ENCODE measurements around the gene MYBPC2. TPM values are rescaled to one million over a fixed set of nuclear protein-coding genes. Genes with fewer than 3 reads are reported as not detected.
A peak's percentile ranks its signal among the peaks of the same experiment; 100 is the strongest.
"Not testable (repeated sequence)": the region's sequence is repeated elsewhere in the genome, so short reads cannot be mapped to it uniquely, and the experiment has no call there.

MYBPC2 gene
- polyA plus RNA-seq, 5 donors = 0.08 to 2.9 (median 0.36) TPM

DNA sequence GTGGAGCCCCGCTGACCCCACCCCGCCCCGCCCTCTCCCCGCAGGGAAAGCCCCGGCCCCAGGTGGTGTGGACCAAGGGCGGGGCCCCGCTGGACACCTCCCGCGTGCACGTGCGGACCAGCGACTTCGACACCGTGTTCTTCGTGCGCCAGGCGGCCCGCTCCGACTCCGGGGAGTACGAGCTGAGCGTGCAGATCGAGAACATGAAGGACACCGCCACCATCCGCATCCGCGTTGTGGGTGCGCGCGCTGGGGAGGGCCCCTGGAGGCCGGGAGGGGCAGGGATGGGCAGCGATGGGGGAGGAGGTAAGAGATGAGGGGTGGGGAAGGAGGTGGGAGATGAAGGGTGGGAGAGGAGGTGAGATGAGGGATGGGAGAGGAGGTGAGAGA lies 26.4 kb downstream of the MYBPC2 start:
- DNase-seq = no peak

DNA sequence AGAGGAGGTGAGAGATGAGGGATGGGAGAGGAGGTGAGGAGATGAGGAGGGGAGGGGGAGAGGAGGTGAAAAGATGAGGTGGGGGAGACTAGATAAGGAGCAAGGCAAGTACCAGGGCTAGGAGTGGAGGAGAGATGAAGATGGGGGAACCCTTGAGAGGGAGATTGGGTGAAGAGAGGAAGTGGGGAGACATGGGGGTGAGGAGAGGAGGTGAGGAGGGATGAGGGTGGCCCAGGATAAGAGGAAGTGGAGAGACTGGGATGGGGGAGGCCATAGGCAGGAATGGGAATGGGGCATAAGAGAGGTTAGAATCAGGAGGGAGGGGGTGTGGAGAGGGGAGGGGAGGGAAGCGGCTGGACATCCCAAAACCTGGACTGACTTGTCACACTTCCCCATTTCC lies 26.9 kb downstream of the MYBPC2 start:
- DNase-seq = no peak

DNA sequence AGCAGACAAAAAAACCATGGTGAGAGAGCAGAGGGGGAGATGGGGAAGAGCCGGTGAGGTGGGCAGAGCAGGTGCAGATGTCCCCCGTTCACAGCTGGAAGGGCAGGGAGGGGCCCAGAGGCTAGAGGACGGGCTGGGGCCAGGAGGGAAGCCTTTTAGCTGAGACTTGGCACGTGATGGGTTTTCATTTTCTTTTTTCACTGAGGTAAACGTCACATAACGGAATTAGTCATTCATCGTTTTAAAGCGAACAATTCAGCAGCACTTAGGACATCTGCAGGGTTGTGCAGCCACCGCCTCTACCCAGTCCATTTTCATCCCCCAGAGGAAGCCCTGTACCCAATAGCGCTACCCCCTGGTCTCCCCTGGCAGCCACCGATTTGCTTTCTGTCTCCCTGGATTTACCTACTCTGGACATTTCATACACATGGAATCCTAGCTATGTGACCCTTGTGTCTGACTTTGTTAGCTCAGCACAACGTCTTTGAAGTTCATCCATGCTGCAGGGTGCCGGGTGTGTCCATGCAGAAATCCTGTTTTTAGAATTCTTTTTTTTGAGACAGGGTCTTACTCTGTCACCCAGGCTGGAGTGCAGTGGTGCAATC lies 27.6 kb downstream of the MYBPC2 start:
- DNase-seq = no peak

DNA sequence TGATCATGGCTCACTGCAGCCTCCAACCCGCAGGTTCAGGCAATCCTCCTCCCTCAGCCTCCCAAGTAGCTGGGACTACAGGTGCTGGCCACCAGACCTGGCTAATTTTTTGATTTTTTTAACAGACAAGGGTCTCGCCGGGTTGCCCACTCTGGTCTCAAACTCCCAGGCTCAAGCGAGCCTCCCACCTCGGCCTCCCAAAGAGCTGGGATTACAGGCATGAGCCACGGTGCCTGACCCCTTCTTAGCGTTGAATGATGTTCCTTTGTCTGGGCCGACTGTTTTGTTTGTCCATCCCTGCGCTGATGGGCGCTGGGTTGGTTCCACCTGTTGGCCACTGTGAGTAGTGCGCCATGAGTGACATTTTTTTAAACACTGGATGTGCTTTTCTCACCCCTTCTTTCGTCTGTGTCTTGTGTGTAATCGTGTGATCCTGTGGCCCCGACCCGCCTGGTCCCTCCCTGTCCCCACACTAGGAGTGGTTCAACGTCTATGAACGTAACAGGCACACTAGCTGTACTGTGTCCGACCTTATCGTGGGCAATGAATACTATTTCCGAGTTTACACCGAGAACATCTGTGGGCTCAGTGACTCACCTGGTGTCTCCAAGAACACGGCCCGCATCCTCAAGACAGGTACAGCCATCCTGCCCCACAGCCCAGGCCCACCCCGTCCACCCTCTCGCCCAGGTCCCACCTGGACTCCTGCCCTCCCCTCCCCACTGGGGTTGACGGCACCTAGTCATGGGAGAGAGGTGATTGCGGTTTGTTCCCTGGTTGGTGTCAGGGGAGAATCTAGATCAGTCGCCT lies 28.6 kb downstream of the MYBPC2 start:
- peak; percentile 35 to 46 for DNase-seq

DNA sequence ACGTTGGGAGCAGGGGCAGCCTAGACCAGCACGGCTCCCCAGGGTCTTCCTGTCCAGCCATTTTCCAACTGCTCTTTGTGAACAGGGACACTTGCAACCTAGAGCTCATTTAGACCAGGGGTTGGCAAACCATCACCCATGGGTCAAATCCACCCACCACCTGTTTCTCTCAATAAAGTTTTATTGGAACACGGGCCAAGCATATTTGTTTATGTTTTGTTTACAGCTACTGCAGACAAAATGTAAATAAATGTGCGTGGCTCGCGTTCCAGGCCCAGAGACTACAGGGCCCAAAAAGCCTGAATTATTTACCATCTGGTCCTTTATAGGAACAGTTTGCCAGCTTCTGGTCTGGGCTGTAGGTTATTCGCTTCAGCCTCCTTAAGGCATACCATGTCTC lies 30.3 kb downstream of the MYBPC2 start:
- DNase-seq = no peak

DNA sequence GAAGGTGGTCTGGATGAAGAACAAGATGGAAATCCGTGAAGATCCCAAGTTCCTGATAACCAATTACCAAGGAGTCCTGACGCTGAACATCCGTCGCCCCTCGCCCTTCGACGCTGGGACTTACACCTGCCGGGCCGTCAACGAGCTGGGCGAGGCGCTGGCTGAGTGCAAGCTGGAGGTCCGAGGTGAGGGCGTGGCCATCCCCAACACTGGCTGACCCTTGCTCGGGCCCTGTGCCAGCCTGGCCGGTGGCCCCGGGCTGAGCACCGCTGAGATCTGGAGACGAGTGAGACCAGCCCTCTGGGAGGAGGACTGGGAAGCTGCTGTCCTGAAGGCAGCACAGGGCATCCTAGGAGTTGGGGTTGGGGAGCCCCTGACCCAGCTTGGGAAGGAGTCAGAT lies 31.7 kb downstream of the MYBPC2 start:
- no peak for DNase-seq

DNA sequence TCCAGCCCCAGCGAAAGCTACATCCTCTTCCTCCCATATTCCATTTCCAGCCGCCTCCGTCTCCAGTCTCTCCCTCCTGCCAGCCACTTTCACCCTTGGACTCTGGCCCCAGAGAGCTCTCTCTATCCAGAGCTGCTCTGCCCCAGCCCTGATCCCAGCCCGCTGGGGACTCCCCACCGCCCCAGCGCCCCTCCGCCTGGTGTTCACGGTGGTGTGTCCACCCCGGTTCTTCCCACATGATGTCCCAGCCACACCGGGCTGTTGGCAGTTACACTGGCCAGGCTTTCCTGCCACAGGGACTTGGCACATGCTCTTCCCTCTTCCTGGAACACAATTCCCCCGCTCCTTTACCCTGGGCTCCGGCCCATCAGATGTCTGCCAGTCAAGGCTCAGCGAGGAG lies 32.3 kb downstream of the MYBPC2 start:
- DNase-seq = no peak

DNA sequence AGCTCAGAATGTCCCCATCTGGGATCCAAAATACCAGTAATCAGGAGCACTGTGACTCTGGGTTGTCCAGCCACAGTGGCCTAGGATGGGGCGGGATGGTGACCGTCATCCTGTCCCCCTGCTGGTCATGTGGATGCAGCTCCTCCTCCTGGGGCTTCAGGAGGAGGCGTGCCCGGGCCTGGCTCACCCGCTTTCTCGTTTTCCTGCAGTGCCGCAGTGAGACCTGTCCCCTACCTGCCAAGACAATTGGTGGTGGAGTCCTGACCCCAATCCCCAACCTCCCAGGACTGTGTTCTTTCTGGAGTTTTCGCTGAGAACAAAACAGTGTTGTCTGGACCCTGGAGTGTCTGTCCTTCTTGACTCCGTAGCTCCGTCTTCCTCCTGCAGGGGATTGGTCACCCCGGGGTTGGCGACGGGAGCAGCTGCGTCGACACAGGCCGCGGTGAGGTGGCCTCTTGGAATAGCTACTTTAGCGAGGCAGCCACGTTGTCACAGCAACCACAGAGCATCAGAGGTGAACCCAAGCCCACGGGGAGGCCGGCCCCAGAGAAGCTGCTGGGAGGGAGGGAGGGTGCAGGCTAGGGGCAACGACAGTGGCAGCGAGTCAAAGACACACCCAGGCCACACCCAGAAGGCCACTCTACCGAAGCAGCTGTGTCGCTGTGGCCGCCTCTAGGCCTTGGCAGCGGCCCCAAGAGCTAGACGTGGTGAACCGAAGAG lies 33.5 kb downstream of the MYBPC2 start:
- no peak for DNase-seq

DNA sequence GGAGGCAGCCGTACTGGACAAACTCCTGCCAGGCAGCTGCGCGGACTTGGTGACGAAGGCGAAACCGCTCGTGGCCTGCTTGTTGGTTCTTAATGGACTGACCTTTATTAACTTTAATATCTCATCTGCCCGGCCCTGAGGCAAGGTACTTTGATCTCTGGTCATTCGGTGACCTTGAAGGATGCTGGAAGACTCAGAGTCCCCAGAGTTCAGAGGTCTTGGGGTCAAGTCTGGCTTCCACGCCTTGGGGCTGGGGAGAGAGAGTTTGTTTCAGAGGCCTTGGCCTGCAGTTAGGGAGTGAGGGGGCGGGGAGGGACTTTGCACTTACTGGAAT lies 34.0 kb downstream of the MYBPC2 start:
- no peak for DNase-seq

DNA sequence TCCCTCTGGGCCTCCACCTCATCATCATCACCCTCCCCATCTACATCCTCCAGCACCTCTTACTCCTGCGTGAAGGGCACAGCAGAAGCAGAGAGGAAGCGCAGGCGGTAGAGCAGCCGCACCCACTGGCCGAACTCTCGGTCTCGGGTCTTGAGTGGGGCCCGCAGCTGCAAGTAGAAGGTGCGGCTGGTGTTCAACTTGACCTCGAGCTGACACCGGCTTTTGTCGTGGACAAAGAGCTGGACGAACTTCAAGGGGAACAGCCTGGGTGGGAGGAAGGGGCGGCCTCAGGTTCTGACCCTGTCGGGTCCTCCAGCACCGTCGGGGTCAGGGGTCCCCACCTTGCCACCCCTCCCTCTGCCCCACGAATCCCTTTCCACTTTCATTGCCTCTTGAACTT lies 34.9 kb downstream of the MYBPC2 start:
- DNase-seq = no peak

DNA sequence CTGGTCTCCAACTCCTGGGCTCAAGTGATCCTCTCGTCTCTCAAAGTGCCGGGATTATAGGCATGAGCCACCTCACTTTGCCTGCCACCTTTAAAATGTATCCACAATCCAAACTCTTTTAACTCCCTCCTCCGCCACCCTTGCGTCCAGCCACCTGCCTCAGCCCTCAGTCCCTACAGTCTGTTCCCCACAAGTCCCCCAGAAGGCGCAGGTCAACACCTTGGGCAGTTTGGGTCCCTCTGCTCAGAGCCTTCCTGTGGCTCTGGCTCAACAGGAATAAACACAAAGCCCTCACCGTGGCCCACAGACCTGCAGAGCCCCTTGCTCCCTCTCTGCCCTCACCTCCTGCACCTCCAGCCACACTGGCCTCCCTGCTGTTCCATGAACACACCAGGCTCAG lies 36.1 kb downstream of the MYBPC2 start:
- no peak for DNase-seq

DNA sequence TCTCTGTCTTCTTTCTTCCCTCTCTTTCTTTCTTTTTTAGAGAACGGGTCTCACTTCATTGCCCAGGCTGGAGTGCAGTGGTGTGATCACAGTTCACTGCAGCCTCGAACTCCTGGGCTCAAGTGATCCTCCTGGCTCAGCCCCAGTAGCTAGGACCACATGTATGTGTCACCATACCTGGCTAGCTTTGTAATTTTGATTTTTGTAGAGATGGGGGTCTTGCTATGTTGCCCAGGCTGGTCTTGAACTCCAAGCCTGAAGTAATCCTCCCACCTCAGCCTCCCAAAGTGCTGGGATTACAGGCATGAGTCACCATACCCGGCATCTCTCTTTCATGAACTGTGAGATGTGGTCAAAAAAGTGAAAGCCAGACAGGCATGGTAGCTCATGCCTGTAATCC lies 40.6 kb downstream of the MYBPC2 start:
- DNase-seq = not testable (repeated sequence)

DNA sequence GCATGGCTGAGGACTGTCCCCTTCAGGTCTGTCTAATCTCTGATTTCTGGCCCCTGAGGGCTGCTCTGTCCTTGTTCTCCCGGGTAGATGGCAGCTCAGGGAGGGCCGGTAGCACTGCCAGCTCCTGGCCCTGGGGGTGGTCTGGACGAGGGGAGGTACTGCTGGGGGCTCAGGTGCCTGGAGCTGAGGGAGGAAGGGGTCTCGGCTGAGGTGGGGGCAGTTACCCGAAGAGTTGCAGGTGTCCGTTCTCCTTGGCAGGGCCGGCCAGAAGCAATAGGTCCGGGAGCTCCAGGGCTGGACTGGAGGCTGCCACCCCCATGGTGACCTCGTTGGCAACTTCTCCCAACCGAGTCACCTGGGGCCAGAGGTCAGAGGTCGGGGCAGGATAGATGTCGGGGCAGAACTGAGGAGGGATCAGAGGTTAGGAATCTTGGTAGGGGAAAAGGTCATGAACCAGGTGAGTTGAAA lies 42.4 kb downstream of the MYBPC2 start:
- no peak for DNase-seq

DNA sequence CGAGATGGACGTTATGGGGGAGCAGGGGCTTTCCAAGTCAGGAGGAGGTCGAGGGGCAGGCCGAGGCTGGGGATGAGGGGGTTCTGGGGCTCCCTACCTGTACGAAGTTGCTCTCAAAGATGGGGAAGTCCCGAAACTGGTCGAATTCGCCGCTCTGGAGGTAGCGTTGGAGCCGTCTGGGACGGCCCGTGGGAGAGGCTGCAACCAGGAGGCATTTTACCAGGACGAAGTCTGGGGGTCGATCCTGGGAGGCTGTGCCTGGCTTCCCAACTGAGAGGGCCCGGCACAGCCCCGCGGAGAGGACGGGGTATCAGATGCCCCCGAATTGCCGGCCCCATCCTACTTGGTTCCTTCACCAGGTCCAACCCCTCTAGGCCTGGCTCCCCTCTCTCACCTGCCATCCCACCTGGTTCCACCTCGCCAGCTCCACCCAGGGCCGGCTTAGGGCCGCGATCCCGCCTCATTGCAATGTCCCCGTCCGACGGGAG lies 43.1 kb downstream of the MYBPC2 start:
- no peak for DNase-seq

DNA sequence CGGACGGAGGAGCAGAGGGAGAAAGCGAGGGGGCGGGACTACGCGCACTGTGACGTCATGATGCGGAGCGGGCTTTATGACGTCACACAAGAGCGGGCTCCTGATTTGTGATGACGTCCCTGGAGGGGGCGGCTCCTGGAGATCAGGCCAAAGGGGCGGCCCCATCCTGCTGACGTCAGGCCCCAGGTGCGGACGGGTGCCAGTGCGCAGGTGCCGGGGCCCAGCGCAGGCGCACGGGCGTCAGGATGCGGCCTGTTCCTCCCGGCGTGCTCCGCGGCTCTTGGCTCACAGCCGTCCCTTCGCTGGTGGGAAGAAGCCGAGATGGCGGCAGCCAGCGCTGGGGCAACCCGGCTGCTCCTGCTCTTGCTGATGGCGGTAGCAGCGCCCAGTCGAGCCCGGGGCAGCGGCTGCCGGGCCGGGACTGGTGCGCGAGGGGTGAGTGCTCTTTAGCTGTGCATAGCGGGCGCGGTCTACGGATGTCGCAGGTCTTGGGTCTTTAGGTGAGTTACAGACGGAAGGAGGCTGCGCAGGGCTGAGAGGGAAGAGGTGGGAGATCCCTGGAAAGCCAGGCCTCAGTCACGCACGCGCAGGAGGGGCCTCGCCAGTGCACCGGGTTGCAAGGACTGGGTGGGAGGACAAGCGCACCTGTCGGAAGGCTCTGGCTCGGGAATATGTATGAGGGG lies 43.7 kb downstream of the MYBPC2 start, which contains the start of the genes EMC10 and GARIN5A:
Gene EMC10 (plus strand): TSS at position 284 of the 683 bp plus-strand sequence. CDS start 38 bp downstream, at position 322.
Gene GARIN5A (minus strand): TSS at position 625 of the 683 bp plus-strand sequence. CDS start 460 bp downstream, at position 165.
- DNase-seq = peak; percentile 92 to 93

DNA sequence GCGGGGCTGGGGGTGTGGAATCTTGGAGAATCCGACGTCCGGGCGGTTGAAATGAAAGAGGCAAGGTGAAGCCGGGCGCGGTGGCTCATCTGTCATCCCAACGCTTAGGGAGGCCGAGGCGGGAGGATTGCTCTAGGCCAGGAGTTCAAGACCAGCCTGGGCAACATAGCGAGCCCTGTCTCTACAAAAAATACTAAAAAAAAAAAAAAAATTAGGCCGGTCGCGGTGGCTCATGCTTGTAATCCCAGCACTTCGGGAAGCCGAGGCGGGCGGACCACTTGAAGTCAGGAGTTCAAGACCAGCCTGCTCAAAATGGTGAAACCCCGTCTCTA lies 44.2 kb downstream of the MYBPC2 start:
- no peak for DNase-seq

DNA sequence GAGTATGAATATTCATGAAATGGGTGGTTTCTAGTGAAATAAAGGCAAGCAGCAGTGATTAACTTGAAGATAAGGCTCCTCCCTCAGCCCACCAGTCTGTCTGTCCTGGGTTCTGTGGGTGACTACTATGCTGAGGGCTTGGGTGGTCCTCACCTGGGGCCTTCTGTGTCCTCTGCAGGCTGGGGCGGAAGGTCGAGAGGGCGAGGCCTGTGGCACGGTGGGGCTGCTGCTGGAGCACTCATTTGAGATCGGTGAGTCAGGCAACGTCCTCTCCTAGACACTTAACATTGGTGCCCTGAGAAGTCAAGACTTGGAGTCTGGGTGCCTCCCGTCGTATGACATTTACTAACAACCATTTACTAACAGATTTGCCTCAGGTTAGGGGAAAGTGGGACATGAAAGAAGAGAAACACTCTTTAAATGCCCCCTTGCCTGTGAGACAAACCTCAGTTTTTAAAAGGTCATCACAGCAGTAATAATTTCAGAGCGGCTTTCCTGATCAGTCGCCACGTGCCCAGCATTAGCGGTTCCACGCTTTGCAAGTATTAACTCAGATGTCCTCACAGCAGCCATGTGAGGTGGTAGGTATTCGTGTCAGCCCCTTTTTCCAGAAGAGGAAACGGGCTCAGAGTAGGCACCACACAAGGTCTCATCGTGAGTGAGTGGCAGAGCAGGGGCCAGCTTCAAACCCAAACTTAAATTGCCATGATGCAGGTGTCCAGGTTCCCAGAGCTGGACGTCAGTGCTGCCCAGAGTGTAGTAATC lies 45.2 kb downstream of the MYBPC2 start:
- no peak for DNase-seq

DNA sequence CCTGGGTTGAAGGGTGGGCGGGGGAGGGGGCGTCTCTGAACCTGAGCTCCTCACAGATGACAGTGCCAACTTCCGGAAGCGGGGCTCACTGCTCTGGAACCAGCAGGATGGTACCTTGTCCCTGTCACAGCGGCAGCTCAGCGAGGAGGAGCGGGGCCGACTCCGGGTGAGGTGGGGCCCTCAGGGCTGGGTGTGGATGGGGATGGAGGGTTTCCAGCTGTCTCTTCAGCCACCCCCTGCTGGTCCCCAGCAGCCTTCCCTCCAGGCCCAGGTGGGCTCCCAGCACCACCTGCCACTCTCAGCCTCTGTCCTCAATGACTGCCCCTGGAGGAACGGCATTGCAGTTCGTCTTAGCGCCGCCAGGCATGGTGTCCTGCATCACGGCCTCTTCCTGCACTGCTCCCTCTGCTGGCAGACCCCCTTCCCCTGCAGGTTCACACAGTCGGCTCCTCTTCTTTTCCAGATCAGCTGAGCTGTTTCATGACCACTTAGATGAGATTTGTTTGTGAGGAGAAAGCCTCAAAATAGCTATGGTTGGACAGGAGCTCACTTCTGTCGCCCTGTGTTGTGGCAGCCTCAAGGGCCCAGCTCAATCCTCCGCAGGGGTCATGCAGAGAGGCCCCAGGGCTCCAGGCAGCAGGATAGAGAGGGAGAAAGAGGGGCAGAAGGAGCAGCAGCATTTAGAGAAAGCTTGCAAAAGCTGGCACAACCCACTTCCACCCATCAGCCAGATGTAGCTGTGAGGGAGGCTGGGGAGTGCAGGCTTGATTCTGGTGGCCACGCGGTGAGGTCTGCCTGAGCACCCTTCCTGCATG lies 46.4 kb downstream of the MYBPC2 start:
- no peak for DNase-seq

DNA sequence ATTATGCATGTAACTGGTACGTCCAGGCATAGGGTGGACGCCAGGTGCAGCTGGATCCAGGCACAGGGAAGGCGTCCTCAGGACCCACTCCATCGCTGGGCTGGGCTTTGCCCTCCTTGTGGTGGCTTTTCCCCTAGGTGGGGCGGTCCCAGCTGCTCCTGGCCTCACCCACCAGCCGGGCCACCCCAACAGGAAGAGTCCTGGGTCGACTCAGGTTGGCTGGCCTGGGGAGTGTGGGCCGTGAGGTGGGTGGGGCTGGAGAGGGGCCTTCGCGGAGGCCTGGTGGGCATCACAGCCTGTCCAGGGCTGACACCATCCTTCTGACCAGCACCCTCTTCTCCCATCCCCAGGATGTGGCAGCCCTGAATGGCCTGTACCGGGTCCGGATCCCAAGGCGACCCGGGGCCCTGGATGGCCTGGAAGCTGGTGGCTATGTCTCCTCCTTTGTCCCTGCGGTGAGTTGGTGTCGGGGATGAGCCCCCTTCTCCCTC lies 47.1 kb downstream of the MYBPC2 start:
- DNase-seq = no peak

Data from right lung (tissue), 5 donors.